GM18526 (cell line): ENCODE data around the gene MPC2.

Experiments used
- POLR2A ChIP-seq: IDR thresholded peaks from 3 replicates; pipeline ENCODE4 v1.6.1; 2011; ENCODE audit not compliant: insufficient read length; ENCODE audit errors: extremely low read depth

The MPC2 gene

DNA sequence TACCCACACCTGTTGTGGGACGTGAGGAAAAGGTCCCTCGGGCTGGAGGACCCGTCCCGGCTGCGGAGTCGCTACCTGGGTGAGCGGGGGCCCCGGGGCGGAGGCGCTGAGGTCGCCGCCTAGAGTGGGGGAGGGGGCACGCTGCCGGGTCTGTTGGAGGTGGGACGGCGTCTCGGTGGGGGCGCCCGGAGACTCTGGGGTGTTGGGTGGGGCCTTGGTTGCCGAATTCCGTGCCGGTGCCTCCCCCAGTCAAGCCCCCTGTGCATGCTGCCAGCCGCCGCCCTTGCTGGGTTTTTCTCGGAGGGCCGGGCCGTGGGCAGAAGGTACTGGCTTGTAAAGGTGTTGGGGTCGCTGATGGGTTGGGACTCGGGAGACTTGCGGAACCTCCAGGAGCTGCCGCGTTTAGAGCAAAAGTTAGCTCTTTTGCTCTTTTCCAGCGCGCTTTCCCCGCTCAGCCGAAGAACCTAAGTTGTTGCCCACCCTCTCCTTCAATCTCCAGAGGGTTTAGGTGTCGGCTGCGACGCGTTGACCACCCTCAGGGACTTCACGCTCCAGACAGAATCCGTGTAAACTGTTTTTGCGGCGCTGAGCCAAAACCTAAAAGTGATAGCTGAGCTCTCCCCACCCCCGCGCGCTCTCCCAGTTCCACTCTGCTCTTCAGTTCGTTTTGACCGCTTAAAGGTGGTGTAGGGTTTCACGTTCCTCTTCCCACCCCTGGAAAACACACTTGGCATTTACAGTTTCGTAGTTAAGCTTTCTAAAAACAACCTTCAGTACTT, at the start of gene MPC2:
Gene MPC2, minus strand, starts transcription at position 143 of the 779 bp plus-strand sequence. CDS start 1,231 bp downstream, outside the sequence.
- TF ChIP-seq POLR2A, result no peak

DNA sequence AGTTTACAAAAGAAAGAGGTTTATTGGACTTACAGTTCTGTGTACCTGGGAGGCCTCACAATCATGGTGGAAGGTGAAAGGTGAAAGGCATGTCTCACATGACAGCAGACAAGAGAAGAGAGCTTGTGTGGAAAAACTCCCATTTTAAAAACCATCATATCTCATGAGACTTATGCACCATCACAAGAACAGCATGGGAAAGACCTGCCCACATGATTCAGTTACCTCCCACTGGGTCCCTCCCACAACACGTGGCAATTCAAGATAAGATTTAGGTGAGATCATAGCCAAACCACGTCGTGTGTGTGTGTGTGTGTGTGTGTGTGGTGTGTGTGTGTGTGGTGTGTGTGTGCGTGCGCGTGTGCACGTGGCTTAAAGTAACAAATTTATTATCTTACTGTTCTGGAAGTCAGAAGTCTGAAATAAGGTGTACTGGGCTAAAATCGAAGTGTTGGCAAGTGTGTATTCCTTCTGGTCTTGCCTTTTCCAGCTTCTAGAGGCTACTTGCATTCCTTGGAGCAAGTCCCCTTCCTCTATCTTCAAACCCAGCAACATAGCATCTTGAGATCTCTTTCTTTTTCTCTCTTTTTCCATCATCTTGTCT, 48.1 kb upstream of the MPC2 start:
- TF ChIP-seq POLR2A, result no peak

DNA sequence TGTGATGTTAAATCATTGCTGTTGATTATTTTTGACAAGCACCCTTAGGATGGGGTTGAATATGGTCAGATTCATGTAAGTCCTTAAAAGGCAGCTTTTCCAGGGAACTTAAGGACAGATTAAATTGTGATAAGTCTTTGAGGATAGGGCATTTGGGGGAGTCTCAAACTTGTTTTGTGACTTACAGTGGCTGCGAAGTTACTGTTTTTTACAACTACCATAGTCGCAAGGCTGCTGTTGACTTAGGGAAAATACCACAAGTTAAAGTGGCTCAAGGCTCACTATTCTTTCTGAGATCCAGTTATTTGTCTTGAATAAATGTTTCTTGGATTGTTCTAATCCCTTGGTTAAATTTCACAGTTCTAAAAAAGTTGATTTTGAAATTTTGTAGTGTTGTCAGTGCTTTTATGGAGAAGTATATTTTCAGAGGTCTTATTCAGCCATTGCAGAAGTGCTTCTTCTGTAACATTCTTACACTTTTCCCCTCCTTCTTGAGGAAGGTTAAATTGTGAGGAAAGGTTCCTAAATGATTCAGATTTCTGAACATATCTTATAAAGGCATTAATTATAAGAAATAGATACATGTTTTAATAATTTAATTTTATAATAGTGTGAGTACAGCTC, 47.0 kb upstream of the MPC2 start:
- no peak for TF ChIP-seq POLR2A

DNA sequence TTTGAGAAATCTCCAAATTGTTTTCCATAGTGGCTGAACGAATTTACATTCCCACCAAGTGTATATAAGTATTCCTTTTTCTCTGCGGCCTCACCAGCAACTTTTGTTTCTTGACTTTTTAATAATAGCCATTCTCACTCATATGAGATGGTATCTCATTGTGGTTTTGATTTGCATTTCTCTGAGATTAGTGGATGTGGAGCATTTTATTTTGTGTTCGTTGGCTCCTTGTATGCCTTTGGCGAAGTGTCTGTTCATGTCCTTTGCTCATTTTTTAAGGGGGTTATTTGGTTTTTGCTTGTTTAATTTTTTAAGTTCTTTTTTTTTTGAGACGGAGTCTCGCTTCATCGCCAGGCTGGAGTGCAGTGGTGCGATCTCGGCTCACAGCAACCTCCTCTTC, 45.1 kb upstream of the MPC2 start:
- TF ChIP-seq POLR2A, result no peak

DNA sequence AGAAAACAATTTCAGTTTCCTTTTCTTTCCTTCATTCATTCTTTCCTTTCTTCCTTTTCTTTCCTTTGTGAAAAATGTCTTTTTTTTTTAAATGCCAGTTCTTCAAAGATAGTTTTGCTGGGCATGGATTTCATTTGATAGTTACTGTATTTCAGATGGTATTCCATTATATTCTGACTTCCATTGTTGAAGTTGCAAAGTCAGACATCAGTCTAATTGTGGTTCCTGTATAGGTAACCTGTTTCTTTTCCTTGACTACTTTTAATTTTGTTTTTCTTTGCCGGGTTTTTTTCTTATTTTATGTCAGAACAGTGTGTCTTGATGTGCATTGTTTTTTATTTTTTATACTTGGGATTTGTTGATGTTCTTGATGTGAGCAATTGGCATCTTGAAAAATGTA, 40.4 kb upstream of the MPC2 start:
- TF ChIP-seq POLR2A, result no peak

DNA sequence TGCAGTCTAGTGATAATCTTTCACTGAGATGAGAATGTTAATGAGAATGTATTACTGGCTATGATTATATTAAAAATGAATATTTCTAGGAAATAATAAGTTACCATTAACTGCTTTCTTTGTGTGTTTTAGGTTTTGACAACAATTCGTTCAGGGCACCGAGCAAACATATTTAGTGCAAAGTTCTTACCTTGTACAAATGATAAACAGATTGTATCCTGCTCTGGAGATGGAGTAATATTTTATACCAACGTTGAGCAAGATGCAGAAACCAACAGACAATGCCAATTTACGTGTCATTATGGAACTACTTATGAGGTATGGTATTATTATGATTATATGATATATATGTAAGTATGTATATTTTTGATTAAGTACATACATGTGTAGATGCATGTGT, 37.8 kb upstream of the MPC2 start:
- no peak for TF ChIP-seq POLR2A

DNA sequence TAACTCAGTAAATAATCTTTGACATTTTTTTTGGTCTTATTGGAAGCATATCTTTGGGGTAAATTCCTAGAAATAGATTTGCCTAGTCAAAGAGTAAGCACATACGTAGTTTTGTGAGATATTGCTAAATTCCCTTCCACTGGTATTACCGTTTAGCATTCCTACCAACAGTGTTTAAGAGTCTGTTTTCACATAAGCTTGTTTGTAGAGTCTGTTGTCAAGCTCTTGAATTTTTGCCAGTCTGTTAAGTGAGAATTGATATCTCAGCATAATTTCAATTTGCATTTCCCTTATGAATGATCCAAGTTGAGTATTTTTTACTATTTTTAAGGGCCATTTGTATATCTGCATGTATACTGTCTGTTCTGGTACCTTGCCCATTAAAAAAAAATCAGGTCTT, 37.0 kb upstream of the MPC2 start:
- no peak for TF ChIP-seq POLR2A

DNA sequence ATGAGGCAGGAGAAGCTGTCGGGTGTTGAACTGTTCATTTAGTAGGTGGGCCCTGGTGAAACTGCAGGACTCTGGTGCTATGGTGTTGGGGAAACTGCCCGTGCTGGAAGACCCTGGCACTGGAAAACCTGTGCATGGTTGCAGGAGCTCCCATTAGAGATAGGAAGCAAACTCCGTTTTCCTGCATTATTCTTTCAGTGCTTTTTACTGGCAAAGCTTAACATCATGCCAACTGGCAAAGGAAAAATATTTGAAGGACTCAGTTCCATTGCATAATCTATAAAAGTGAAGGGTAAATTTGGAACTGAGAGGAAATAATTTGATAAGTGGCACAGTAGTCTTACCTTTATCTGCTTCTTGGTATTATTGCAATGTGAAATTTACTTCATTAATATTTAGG, 31.7 kb upstream of the MPC2 start:
- no peak for TF ChIP-seq POLR2A

DNA sequence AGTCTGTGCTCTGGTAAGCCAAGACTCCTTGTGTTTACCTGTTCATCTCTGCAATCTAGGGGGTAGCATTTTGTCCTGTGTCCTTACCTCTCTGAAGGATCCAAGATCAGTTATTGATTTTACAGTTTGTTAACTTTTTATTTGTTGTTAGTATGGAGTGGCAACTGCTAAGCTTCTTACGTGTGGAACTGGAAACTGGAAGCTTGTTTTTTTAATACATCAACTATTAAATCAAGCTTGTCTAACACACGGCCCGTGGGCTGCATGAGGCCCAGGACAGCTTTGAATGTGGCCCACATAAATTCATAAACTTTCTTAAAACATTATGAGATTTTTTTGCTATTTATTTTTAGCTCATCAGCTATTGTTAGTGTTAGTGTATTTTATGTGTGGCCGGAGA, 29.2 kb upstream of the MPC2 start:
- no peak for TF ChIP-seq POLR2A

DNA sequence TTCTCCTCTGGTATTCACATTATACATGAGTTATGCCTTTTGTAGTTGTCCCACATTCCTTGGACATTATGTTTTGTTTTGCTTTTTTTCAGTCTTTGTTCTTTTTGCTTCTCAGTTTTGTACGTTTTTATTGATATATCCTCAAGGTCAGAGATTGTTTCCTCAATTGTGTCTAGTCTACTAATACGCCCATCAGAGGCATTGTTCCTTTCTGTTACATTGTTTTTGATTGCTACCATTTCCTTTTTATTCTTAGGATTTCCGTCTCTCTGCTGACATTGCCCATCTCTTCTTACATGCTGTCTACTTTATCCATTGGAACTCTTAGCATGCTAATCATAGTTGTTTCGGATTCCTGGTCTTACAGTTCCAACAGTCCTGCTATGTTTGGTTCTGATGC, 27.8 kb upstream of the MPC2 start:
- no peak for TF ChIP-seq POLR2A

DNA sequence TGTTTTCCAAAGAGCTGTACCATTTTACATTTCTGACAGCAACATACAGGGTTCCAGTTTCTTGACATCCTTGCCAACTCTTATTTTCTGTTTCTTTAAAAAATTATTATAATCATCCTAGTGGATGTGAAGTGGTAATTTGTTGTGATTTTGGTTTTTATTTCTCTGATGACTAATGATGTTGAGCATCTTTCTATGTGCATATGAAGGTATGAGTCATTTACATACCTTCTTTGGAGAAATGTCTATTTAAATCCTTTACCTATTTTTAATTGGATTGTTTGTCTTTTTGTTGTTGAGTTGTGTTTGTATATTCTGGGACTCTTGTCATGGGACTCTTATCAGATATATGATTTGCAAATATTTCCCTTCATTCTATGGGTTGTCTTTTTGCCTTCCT, 20.8 kb upstream of the MPC2 start:
- no peak for TF ChIP-seq POLR2A

DNA sequence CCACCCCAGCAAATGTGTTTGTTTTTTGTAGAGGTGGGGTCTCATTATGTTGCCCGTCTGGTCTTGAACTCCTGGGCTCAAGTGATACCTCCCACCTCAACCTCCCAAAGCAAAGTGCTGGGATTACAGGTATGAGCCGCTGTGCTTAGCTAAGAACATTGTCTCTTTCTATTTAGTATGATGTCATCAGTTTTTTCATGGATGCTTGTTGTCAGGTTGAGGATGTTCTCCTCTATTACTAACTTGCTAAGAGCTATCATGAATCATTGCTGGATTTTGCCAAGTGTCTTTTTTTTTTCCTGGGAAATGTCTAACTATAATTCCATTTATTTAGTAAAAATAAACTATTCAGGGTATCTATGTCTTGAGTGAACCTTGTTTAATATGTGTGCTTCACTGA, 19.0 kb upstream of the MPC2 start:
- no peak for TF ChIP-seq POLR2A

DNA sequence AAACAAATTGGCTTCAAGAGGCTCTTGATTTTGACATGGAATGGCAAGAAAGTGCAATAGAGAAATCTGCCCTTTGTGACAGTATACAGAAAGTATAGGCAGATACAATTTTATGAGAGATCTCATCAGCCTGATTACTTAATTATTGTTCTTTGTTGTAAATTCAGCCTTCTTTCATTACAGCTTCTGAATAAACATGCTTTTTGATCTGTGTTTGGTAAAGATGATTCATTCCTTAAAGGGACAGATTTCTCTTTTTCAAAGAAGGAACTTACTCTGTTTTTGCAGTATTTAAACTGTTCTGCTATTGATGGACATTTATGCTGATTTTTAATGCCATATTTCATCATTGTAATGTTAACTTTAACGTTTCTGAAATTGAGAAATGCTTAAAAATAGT, 13.7 kb upstream of the MPC2 start:
- no peak for TF ChIP-seq POLR2A

DNA sequence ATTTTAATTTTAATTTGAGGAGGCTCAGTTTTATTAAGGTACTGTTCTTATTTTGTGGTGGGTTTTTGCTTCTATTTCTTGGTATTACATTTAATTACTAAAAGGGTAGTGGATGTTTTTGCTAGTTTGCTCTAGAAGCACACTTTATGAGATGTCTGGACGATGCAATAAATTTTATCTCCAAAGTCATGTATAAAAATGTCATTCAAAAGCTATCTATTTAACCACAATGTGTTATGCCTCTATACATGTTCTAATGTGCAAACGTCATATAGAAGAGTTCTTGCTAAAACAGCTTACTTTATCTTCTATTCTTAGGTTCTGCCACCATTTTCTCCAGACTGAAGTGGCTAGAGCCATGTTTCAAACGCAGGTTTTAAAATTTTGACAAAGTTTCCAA, 12.9 kb upstream of the MPC2 start:
- TF ChIP-seq POLR2A, result no peak

DNA sequence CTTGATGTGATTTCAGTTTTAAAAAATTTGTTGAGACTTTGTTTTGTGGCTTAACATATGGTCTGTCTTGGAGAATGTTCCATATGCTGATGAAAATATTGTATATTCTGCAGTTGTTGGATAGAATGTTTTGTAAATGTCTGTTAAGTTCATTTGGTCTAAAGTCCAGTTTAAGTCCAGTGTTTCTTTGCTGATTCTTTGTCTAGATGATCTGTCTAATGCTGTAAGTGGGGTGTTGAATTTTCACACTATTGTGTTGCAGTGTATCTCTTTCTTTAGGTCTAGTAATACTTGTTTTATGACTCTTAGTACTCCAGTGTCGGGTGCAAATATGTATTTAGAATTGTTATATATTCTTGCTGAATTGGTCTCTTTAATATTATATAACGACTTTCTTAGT, 10.9 kb upstream of the MPC2 start:
- TF ChIP-seq POLR2A, result no peak

DNA sequence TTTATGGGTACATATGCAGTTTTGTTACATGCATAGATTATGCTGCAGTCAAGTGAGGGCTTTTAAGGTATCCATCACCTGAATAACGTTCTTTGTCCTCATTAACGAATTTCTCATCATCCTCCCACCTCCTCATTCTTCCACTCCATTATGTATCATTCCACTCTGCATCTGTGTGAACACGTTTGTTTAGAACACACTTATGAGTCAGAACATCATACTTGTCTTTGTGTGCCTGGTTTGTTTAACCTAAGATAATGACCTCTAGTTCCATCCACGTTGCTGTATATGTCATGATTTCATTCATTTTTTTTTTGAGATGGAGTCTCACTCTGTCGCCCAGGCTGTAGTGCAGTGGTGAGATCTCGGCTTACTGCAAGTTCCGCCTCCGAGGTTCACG, 6.7 kb upstream of the MPC2 start:
- TF ChIP-seq POLR2A, result no peak
